ENCODE measurements around the gene BROX.
"Not testable (repeated sequence)": the region's sequence is repeated elsewhere in the genome, so short reads cannot be mapped to it uniquely, and the experiment has no call there.

Gene BROX

DNA sequence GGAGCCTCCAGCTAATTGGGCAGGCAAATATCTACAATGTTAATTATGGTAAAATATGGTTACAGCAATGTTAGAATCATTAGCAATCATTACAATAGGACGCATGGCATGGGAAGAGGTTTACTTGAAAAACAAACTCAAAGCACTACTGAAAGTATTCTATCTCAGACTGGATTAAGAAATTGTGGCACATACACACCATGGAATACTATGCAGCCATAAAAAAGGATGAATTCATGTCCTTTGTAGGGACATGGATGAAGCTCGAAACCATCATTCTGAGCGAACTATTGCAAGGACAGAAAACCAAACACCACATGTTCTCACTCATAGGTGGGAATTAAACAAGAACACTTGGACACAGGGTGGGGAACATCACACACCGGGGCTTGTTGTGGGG lies 49.8 kb downstream of the BROX start:
- H3K27me3 ChIP-seq (ENCODE audit: control insufficient read depth, insufficient read depth, low read length); H3K36me3 ChIP-seq (ENCODE audit: control insufficient read depth, insufficient read depth, low read length); H3K4me3 ChIP-seq (ENCODE audit: low read length); H3K27ac ChIP-seq (ENCODE audit: low read depth, low read length); H3K9ac ChIP-seq (ENCODE audit: low read length): not testable (repeated sequence)
- H3K4me1 ChIP-seq (ENCODE audit: control insufficient read depth, insufficient read depth, low read length) = peaks cover 14% of the 10 kb centered on the region

DNA sequence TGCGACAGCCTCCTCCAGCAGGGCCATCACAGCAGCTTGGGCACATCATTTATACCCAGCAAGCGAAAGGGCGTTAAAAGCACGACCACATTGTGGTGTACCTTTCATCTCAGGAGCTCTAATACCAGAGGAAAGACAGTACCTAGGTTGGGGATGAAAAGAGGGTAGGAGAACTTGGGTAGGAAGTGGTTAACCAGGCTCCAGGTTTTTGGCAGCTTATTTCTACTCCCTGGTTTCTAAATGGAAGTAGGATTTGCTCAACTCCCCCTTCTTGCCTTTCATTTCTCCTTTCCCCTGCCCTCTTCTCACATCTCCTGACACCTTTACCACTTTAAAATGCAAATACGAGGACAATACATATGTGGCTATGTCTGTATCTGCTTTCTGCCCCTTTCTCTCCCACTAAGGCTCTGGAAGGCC lies 54.8 kb downstream of the BROX start:
- Histone ChIP-seq H3K27me3 (ENCODE audit: control insufficient read depth, insufficient read depth, low read length) (no peaks in the 10 kb centered on the region), H3K4me3 (ENCODE audit: low read length) (no peak overlapping the region), H3K9ac (ENCODE audit: low read length) (no peak overlapping the region), H3K27ac (ENCODE audit: low read depth, low read length) (no peak overlapping the region), H3K4me1 (ENCODE audit: control insufficient read depth, insufficient read depth, low read length) (no peaks in the 10 kb centered on the region), H3K36me3 (ENCODE audit: control insufficient read depth, insufficient read depth, low read length) (no peaks in the 10 kb centered on the region)

DNA sequence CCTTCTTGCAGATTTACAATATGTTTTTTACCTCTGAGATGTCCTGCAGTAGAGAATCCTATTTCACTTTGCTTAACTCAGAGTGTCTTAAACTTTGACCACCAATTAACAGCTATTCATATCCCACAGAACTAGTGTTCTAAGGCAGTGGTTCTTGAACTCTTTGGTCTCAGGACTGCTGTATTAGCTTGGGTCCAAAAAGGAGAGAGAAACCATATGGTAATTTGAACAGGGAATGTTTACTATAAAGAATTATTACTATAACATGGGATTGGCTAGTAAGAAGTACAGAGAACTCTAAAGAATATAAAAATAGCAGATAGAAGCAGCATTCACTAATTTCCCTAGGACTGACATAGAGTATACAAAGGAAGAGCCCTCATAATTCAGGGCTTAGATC lies 56.2 kb downstream of the BROX start:
- no peak overlapping the region for H3K4me3 ChIP-seq (ENCODE audit: low read length)
- H3K9ac ChIP-seq (ENCODE audit: low read length) = no peak overlapping the region
- H3K36me3 ChIP-seq (ENCODE audit: control insufficient read depth, insufficient read depth, low read length) = no peaks in the 10 kb centered on the region
- H3K4me1 ChIP-seq (ENCODE audit: control insufficient read depth, insufficient read depth, low read length) = no peaks in the 10 kb centered on the region
- no peaks in the 10 kb centered on the region for H3K27me3 ChIP-seq (ENCODE audit: control insufficient read depth, insufficient read depth, low read length)
- no peak overlapping the region for H3K27ac ChIP-seq (ENCODE audit: low read depth, low read length)

- Histone ChIP-seq H3K36me3 (ENCODE audit: control insufficient read depth, insufficient read depth, low read length) (no peaks in the 10 kb centered on the region), H3K4me3 (ENCODE audit: low read length) (no peak overlapping the region), H3K9ac (ENCODE audit: low read length) (no peak overlapping the region), H3K27ac (ENCODE audit: low read depth, low read length) (no peak overlapping the region), H3K4me1 (ENCODE audit: control insufficient read depth, insufficient read depth, low read length) (no peaks in the 10 kb centered on the region), H3K27me3 (ENCODE audit: control insufficient read depth, insufficient read depth, low read length) (no peaks in the 10 kb centered on the region)
Observed at GRCh38 chr1:222769181-222769580, 56.8 kb downstream of the BROX start.

GRCh38 chr1:222769971-222770620 lies 57.7 kb downstream of the BROX start:
- Histone ChIP-seq H3K9ac (ENCODE audit: low read length) (no peak overlapping the region), H3K4me1 (ENCODE audit: control insufficient read depth, insufficient read depth, low read length) (no peaks in the 10 kb centered on the region), H3K27me3 (ENCODE audit: control insufficient read depth, insufficient read depth, low read length) (no peaks in the 10 kb centered on the region), H3K36me3 (ENCODE audit: control insufficient read depth, insufficient read depth, low read length) (no peaks in the 10 kb centered on the region), H3K27ac (ENCODE audit: low read depth, low read length) (no peak overlapping the region), H3K4me3 (ENCODE audit: low read length) (no peak overlapping the region)

GRCh38 chr1:222772996-222773379 lies 60.6 kb downstream of the BROX start:
- H3K27me3 ChIP-seq (ENCODE audit: control insufficient read depth, insufficient read depth, low read length) = no peaks in the 10 kb centered on the region
- H3K36me3 ChIP-seq (ENCODE audit: control insufficient read depth, insufficient read depth, low read length) = no peaks in the 10 kb centered on the region
- no peaks in the 10 kb centered on the region for H3K4me1 ChIP-seq (ENCODE audit: control insufficient read depth, insufficient read depth, low read length)
- no peak overlapping the region for H3K9ac ChIP-seq (ENCODE audit: low read length)
- no peak overlapping the region for H3K4me3 ChIP-seq (ENCODE audit: low read length)
- no peak overlapping the region for H3K27ac ChIP-seq (ENCODE audit: low read depth, low read length)

DNA sequence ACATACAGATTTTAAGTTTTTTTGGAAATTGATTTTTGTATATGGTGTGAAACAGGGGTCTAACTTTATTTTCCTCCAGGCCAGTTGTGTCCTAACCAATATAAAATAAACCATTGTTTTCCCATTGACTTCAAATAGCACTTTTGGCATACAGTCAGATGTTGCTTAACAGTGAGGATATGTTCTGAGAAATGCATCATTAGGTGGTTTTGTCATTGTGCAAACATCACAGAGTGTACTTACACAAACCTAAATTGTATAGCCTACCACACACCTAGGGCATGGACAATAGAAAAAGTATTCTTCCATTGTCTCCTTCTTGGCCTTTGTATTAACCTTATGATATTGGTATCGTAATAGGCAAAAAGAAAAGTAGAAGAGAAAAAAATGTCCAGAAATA lies 65.1 kb downstream of the BROX start:
- Histone ChIP-seq H3K9ac (ENCODE audit: low read length) (no peak overlapping the region), H3K4me1 (ENCODE audit: control insufficient read depth, insufficient read depth, low read length) (no peaks in the 10 kb centered on the region), H3K4me3 (ENCODE audit: low read length) (no peak overlapping the region), H3K36me3 (ENCODE audit: control insufficient read depth, insufficient read depth, low read length) (no peaks in the 10 kb centered on the region), H3K27me3 (ENCODE audit: control insufficient read depth, insufficient read depth, low read length) (no peaks in the 10 kb centered on the region), H3K27ac (ENCODE audit: low read depth, low read length) (no peak overlapping the region)

DNA sequence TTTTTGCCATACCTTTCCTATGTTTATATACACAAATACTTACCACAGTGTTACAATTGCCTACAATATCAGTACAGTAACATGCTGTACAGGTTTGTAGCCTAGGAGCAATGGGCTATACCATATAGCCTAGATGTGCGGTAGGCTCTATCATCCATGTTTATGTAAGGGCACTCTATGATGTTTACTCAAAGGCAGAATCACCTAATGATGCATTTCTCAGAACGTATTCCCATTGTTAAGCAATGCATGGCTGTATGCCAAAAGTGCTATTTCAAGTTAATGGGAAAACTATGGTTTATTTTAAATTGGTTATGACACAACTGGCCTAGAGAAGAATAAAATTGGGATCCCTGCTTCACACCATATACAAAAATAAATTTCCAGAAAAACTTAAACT lies 65.6 kb downstream of the BROX start:
- no peak overlapping the region for H3K27ac ChIP-seq (ENCODE audit: low read depth, low read length)
- H3K4me3 ChIP-seq (ENCODE audit: low read length) = no peak overlapping the region
- no peaks in the 10 kb centered on the region for H3K36me3 ChIP-seq (ENCODE audit: control insufficient read depth, insufficient read depth, low read length)
- H3K4me1 ChIP-seq (ENCODE audit: control insufficient read depth, insufficient read depth, low read length) = no peaks in the 10 kb centered on the region
- H3K27me3 ChIP-seq (ENCODE audit: control insufficient read depth, insufficient read depth, low read length) = no peaks in the 10 kb centered on the region
- H3K9ac ChIP-seq (ENCODE audit: low read length) = no peak overlapping the region

GRCh38 chr1:222781251-222781650 lies 68.9 kb downstream of the BROX start:
- Histone ChIP-seq H3K27ac (ENCODE audit: low read depth, low read length) (no peak overlapping the region), H3K27me3 (ENCODE audit: control insufficient read depth, insufficient read depth, low read length) (no peaks in the 10 kb centered on the region), H3K9ac (ENCODE audit: low read length) (no peak overlapping the region), H3K36me3 (ENCODE audit: control insufficient read depth, insufficient read depth, low read length) (no peaks in the 10 kb centered on the region), H3K4me3 (ENCODE audit: low read length) (no peak overlapping the region), H3K4me1 (ENCODE audit: control insufficient read depth, insufficient read depth, low read length) (no peaks in the 10 kb centered on the region)

- no peaks in the 10 kb centered on the region for H3K4me1 ChIP-seq (ENCODE audit: control insufficient read depth, insufficient read depth, low read length)
- H3K4me3 ChIP-seq (ENCODE audit: low read length) = no peak overlapping the region
- no peaks in the 10 kb centered on the region for H3K36me3 ChIP-seq (ENCODE audit: control insufficient read depth, insufficient read depth, low read length)
- H3K27me3 ChIP-seq (ENCODE audit: control insufficient read depth, insufficient read depth, low read length) = no peaks in the 10 kb centered on the region
- no peak overlapping the region for H3K9ac ChIP-seq (ENCODE audit: low read length)
- no peak overlapping the region for H3K27ac ChIP-seq (ENCODE audit: low read depth, low read length)
Observed at GRCh38 chr1:222783051-222783450, 70.7 kb downstream of the BROX start.

DNA sequence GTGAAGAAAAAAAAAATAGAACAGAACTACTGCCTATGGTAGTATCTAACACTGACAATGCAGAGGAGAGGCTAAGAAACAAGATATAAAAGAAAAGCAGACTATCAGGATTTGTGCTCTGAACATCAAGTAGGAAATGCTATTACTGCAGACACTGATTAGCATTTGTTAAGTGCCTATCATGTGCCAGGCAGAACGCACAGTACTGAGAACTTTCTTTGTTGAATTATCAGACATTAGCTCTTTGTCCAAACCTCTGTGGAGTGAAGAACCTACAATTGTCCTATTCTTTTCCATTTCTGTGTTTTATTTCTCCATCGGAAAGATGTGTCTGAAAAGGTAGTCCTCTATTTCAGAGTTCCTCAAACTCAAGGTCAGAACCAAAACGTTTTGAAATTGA lies 72.0 kb downstream of the BROX start:
- Histone ChIP-seq H3K27ac (ENCODE audit: low read depth, low read length) (no peak overlapping the region), H3K4me1 (ENCODE audit: control insufficient read depth, insufficient read depth, low read length) (no peaks in the 10 kb centered on the region)

More for the DNA sequence above, 72.0 kb downstream of the BROX start:
- H3K4me3 ChIP-seq (ENCODE audit: low read length) = no peak overlapping the region
- no peaks in the 10 kb centered on the region for H3K27me3 ChIP-seq (ENCODE audit: control insufficient read depth, insufficient read depth, low read length)
- H3K9ac ChIP-seq (ENCODE audit: low read length) = no peak overlapping the region
- no peaks in the 10 kb centered on the region for H3K36me3 ChIP-seq (ENCODE audit: control insufficient read depth, insufficient read depth, low read length)

Measured in rectal smooth muscle tissue (tissue), 1 donor.